SJCRH30 (cell line): Measurements from ENCODE around the gene STX8. TPM values are rescaled to one million over a fixed set of nuclear protein-coding genes. Genes with fewer than 3 reads are reported as not detected.
A peak's percentile ranks its signal among the peaks of the same experiment; 100 is the strongest.
"Not testable (repeated sequence)": the region's sequence is repeated elsewhere in the genome, so short reads cannot be mapped to it uniquely, and the experiment has no call there.

Experiments
- DNase-seq, 2 experiments: peaks; one replicate each; pipeline ENCODE4 v3.0.0-alpha.2; 2015 to 2020
- H3K27ac ChIP-seq: fragments of 250-450 bp; sonication (Bioruptor Pico); 2 replicates; pipeline ENCODE4 v1.5.1; 2020; ENCODE audit warnings: mild to moderate bottlenecking, moderate library complexity
- H3K27me3 ChIP-seq: fragments of 250-450 bp; sonication (Bioruptor Pico); 2 replicates; pipeline ENCODE4 v1.5.1; 2020; ENCODE audit warnings: mild to moderate bottlenecking, moderate library complexity
- H3K36me3 ChIP-seq: fragments of 250-450 bp; sonication (Bioruptor Pico); 2 replicates; pipeline ENCODE4 v1.5.1; 2020; ENCODE audit warnings: mild to moderate bottlenecking, moderate library complexity
- H3K4me1 ChIP-seq: fragments of 250-450 bp; sonication (Bioruptor Pico); 2 replicates; pipeline ENCODE4 v1.5.1; 2020; ENCODE audit warnings: mild to moderate bottlenecking, moderate library complexity
- H3K4me3 ChIP-seq: fragments of 250-450 bp; sonication (Bioruptor Pico); 2 replicates; pipeline ENCODE4 v1.5.1; 2020; ENCODE audit warnings: mild to moderate bottlenecking, moderate library complexity
- H3K9me3 ChIP-seq: fragments of 250-450 bp; sonication (Bioruptor Pico); replicated peaks from 2 replicates; pipeline ENCODE4 v1.5.1; 2020; ENCODE audit warnings: mild to moderate bottlenecking, moderate library complexity
- total RNA-seq: library from RNA; depleted of rRNA; stranded (reverse); fragments of >200 nt; shearing (Covaris generic); gene quantifications from 2 replicates; pipeline ENCODE4 v1.2.3, GENCODE V29; 2014

The STX8 gene
- total RNA-seq, 1 experiment from 2014 or later, result 47.1 TPM

DNA sequence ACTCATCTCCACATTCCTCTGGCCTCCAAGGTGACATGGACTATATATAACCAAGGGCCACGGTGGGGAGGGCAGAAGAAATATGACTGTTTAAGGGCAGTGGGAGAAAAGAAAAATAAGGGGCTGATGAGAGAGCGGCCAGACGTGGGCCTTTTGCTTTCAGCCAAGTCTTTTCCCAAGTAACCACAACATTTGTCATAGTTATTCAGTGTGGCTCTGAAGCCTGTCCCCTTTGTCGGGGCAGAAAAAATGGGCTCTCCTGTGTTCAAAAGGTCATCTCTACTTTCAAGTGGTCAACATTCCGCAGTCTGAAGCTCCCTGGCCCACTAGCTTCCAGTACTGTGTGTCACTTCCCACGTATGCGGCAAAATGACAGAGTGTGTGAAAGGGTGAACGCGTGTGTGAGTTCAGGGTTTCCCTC is 308.9 kb downstream of the STX8 start:
- Histone ChIP-seq H3K4me1 (no peaks in the 10 kb centered on the region; the same call in 1 of the 2 replicates), H3K27me3 (no peaks in the 10 kb centered on the region), H3K9me3 (no peaks in the 10 kb centered on the region), H3K36me3 (no peaks in the 10 kb centered on the region), H3K4me3 (no peak overlapping the region), H3K27ac (no peak overlapping the region; the same call in 1 of the 2 replicates)
- DNase-seq, result no peak

GRCh38 chr17:9266031-9266680 is 309.5 kb downstream of the STX8 start:
- Histone ChIP-seq H3K36me3 (no peaks in the 10 kb centered on the region), H3K27ac (no peak overlapping the region; the same call in 1 of the 2 replicates), H3K4me1 (no peaks in the 10 kb centered on the region; the same call in 1 of the 2 replicates), H3K9me3 (no peaks in the 10 kb centered on the region), H3K4me3 (no peak overlapping the region), H3K27me3 (no peaks in the 10 kb centered on the region)
- no peak for DNase-seq

- no peak for DNase-seq
- Histone ChIP-seq H3K4me3 (no peak overlapping the region), H3K27me3 (no peaks in the 10 kb centered on the region), H3K4me1 (peaks cover 23% of the 10 kb centered on the region), H3K27ac (no peak overlapping the region), H3K9me3 (no peaks in the 10 kb centered on the region), H3K36me3 (no peaks in the 10 kb centered on the region)
Measured at GRCh38 chr17:9261081-9262012, 314.3 kb downstream of the STX8 start.

GRCh38 chr17:9259419-9259818 is 316.2 kb downstream of the STX8 start:
- Histone ChIP-seq H3K36me3 (no peaks in the 10 kb centered on the region), H3K9me3 (no peaks in the 10 kb centered on the region), H3K27ac (peak overlapping the region; percentile 39), H3K4me3 (no peak overlapping the region), H3K4me1 (peaks cover 24% of the 10 kb centered on the region), H3K27me3 (no peaks in the 10 kb centered on the region)
- DNase-seq, result peak; percentile 32 to 44

DNA sequence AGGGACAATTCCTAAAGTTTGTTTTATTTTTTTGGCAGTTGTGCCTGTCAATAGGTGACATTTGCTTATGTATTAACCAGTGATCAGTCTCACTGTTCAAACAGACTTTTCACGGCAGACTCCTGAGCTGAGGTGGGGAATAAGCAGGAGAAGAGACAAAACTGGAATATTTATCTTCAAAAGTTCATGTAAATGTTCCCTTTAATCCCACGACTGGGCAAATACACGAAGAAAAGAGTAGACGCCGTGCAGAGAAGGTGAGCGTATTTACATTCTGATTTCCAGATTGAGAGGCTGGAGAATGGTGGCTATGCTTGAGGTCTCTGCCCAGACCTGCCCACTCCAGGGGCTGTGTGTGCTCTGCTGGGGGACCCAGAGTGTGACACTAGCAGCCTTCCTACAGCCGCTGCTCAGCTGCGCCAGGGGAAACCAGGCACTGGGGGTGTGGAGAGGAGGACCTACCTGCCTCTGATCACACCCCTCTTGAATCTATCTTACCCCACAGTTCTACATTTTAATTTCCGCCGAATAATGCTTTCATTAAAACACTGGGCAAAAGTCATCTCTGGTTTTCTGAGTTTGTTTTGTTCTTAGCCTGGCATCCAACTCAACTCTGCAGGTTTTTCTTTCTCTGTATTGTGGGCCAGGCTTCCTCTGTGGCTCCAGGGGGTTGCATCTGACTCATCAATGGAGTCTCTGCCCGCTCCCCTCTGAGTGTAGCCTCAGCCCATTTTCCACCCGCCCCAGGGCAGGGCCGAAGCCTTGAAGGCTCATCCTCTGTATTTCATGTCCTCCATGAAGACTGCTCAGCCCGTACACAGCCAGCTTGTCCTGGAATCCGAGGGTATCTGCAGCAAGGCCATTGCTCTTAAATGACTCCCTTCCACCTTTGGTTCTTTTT is 317.3 kb downstream of the STX8 start:
- H3K9me3 ChIP-seq, result no peaks in the 10 kb centered on the region
- no peak overlapping the region for H3K4me3 ChIP-seq
- no peak overlapping the region for H3K27ac ChIP-seq
- H3K36me3 ChIP-seq, result no peaks in the 10 kb centered on the region
- no peak for DNase-seq
- peaks cover 24% of the 10 kb centered on the region for H3K4me1 ChIP-seq
- no peaks in the 10 kb centered on the region for H3K27me3 ChIP-seq

DNA sequence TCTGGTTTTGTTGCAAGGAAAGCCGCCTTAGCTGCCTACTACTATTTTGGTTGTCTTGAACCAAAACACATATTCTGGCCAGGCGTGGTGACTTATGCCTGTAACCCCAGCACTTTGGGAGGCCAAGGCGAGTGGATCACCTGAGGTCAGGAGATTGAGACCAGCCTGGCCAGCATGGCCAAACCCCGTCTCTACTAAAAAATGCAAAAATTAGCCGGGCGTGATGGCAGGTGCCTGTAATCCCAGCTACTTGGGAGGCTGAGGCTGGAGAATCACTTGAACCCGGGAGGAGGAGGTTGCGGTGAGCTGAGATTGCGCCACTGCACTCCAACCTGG is 318.0 kb downstream of the STX8 start:
- not testable (repeated sequence) for H3K27me3 ChIP-seq, DNase-seq, H3K27ac ChIP-seq, H3K9me3 ChIP-seq, H3K36me3 ChIP-seq, H3K4me3 ChIP-seq
- H3K4me1 ChIP-seq, result peaks cover 24% of the 10 kb centered on the region

- H3K27me3 ChIP-seq, result no peaks in the 10 kb centered on the region
- peak; percentile 50 to 81 for DNase-seq
- H3K27ac ChIP-seq, result peak overlapping the region; percentile 8; the same call in 1 of the 2 replicates
Measured at GRCh38 chr17:9256751-9257629, 318.6 kb downstream of the STX8 start.

GRCh38 chr17:9256361-9256750 is 319.3 kb downstream of the STX8 start:
- Histone ChIP-seq H3K36me3 (no peaks in the 10 kb centered on the region), H3K27ac (peak overlapping the region; percentile 8; the same call in 1 of the 2 replicates), H3K4me3 (no peak overlapping the region), H3K9me3 (no peaks in the 10 kb centered on the region), H3K4me1 (peaks cover 24% of the 10 kb centered on the region), H3K27me3 (no peaks in the 10 kb centered on the region)
- no peak for DNase-seq

More at GRCh38 chr17:9256751-9257629, 318.6 kb downstream of the STX8 start:
- Histone ChIP-seq H3K36me3 (no peaks in the 10 kb centered on the region), H3K9me3 (no peaks in the 10 kb centered on the region), H3K4me3 (no peak overlapping the region), H3K4me1 (peaks cover 24% of the 10 kb centered on the region)

DNA sequence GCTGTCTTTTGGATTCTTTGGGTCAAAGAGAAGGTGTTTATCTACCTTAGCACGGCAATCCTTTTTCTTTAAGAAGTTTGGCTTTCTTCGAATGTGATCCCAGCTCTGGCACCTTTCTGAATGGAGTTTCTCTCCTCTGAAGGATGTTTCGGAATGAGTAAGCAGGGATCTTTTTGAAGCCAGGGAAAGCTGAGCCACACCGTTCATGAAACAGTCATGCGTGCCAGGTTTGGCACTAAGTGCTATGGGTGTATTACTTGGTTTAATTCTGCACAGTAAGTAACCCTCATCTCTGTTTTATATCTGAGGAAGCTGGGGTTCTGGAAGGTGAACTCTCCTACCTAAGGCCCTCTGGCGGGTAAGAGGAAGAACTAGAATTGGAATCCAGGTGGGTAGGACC is 319.8 kb downstream of the STX8 start:
- Histone ChIP-seq H3K4me1 (peaks cover 24% of the 10 kb centered on the region), H3K27me3 (no peaks in the 10 kb centered on the region), H3K9me3 (no peaks in the 10 kb centered on the region), H3K4me3 (no peak overlapping the region), H3K36me3 (no peaks in the 10 kb centered on the region), H3K27ac (no peak overlapping the region; the same call in 1 of the 2 replicates)
- DNase-seq, result no peak

- H3K27ac ChIP-seq, result no peak overlapping the region
- no peaks in the 10 kb centered on the region for H3K36me3 ChIP-seq
- no peaks in the 10 kb centered on the region for H3K9me3 ChIP-seq
- no peaks in the 10 kb centered on the region for H3K27me3 ChIP-seq
- DNase-seq, result no peak
- H3K4me1 ChIP-seq, result peaks cover 27% of the 10 kb centered on the region
- H3K4me3 ChIP-seq, result no peak overlapping the region
Measured at GRCh38 chr17:9254841-9255240, 320.8 kb downstream of the STX8 start.

DNA sequence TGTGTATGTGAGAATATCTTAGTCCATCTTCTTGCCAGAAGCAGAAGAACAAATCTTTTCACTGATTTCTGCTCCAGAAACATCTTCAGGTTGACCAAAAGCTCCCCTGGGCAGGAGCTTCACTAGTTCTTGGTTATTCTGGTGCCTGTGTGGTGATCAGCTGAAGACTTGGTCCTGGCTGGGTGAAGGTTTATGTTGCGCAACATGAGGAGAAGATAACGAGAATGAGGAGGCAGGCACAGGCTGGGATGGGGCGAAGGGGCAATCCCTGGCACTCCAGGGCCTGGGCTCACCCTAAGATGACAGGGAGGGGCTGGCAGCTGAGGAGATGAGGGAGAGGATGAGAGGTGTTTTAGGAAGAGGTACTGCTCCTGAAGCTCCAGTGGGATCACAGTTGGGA is 322.3 kb downstream of the STX8 start:
- no peaks in the 10 kb centered on the region for H3K9me3 ChIP-seq
- peaks cover 15% of the 10 kb centered on the region for H3K4me1 ChIP-seq
- DNase-seq, result no peak
- no peaks in the 10 kb centered on the region for H3K27me3 ChIP-seq
- H3K27ac ChIP-seq, result no peak overlapping the region
- no peaks in the 10 kb centered on the region for H3K36me3 ChIP-seq
- no peak overlapping the region for H3K4me3 ChIP-seq

GRCh38 chr17:9251273-9251672 is 324.3 kb downstream of the STX8 start:
- Histone ChIP-seq H3K36me3 (no peaks in the 10 kb centered on the region), H3K4me3 (no peak overlapping the region), H3K27me3 (no peaks in the 10 kb centered on the region), H3K9me3 (no peaks in the 10 kb centered on the region), H3K27ac (no peak overlapping the region), H3K4me1 (peaks cover 3% of the 10 kb centered on the region)
- DNase-seq, result no peak

- no peak overlapping the region for H3K4me3 ChIP-seq
- H3K27ac ChIP-seq, result no peak overlapping the region
- H3K9me3 ChIP-seq, result no peaks in the 10 kb centered on the region
- no peaks in the 10 kb centered on the region for H3K27me3 ChIP-seq
- no peak for DNase-seq
- H3K36me3 ChIP-seq, result no peaks in the 10 kb centered on the region
- H3K4me1 ChIP-seq, result peaks cover 3% of the 10 kb centered on the region; the same call in 1 of the 2 replicates
Measured at GRCh38 chr17:9249245-9249953, 326.2 kb downstream of the STX8 start.
